IMR-90 (cell line): Measurements from ENCODE around the gene ARHGAP31.

ENCODE experiments used
- BHLHE40 ChIP-seq: fragments of 150-350 bp; IDR thresholded peaks from 2 replicates; pipeline ENCODE4 v1.6.1; 2016; ENCODE audit warnings: mild to moderate bottlenecking, low read depth, low read length
- CEBPB ChIP-seq: IDR thresholded peaks from 2 replicates; pipeline ENCODE4 v1.6.1; 2012; ENCODE audit warnings: low read depth, low read length, improper control_type of control experiment
- CTCF ChIP-seq: conservative IDR thresholded peaks from 2 replicates; pipeline ENCODE4 v1.5.1; 2012; ENCODE audit warnings: mild to moderate bottlenecking, low read depth, low read length, improper control_type of control experiment
- ELK1 ChIP-seq: fragments of 150-350 bp; IDR thresholded peaks from 2 replicates; pipeline ENCODE4 v1.6.1; 2016; ENCODE audit warnings: low read depth, mild to moderate bottlenecking, low read length, moderate library complexity, borderline replicate concordance
- FOS ChIP-seq: fragments of 150-350 bp; IDR thresholded peaks from 2 replicates; pipeline ENCODE4 v1.6.1; 2016; ENCODE audit warnings: low read depth, low read length
- MAFK ChIP-seq: IDR thresholded peaks from 2 replicates; pipeline ENCODE4 v1.6.1; 2012; ENCODE audit warnings: low read depth, low read length, improper control_type of control experiment
- MXI1 ChIP-seq: IDR thresholded peaks from 2 replicates; pipeline ENCODE4 v1.6.1; 2012; ENCODE audit warnings: low read depth, mild to moderate bottlenecking, low read length, moderate library complexity, borderline replicate concordance
- POLR2A ChIP-seq: IDR thresholded peaks from 2 replicates; pipeline ENCODE4 v1.6.1; 2012; ENCODE audit warnings: mild to moderate bottlenecking, low read depth, low read length
- RAD21 ChIP-seq: IDR thresholded peaks from 2 replicates; pipeline ENCODE4 v1.6.1; 2012; ENCODE audit warnings: low read length, improper control_type of control experiment
- SMC3 ChIP-seq: fragments of 150-350 bp; IDR thresholded peaks from 2 replicates; pipeline ENCODE4 v1.6.1; 2016; ENCODE audit warnings: low read depth, mild to moderate bottlenecking, antibody characterized with exemption, low read length, moderate library complexity

GRCh38 chr3:119396870-119397269 lies 102.7 kb downstream of the ARHGAP31 start:
- TF ChIP-seq CTCF = no peak
- no peak for TF ChIP-seq SMC3
- TF ChIP-seq MXI1 = no peak
- no peak for TF ChIP-seq CEBPB
- no peak for TF ChIP-seq ELK1
- TF ChIP-seq RAD21 = no peak
- TF ChIP-seq POLR2A = no peak
- TF ChIP-seq BHLHE40 = no peak
- TF ChIP-seq MAFK = no peak
- no peak for TF ChIP-seq FOS
